ENCODE results near the gene IGSF9. TPM values are rescaled to one million over a fixed set of nuclear protein-coding genes. Genes with fewer than 3 reads are reported as not detected.

IGSF9 gene
- total RNA-seq, result under 0.01 TPM in 2 replicates

GRCh38 chr1:159945483-159946241 lies at the start of gene IGSF9:
IGSF9 (minus strand) TSS chr1:159945613; CDS start chr1:159943454, 2,159 bp downstream.
- H2AFZ ChIP-seq (ENCODE audit: low read length), result peak within 1 kb of the TSS; percentile 47
- H3K4me1 ChIP-seq (ENCODE audit: insufficient read depth, low read length), result peaks cover 6% of the 10 kb centered on the region
- H3K27me3 ChIP-seq (ENCODE audit: insufficient read depth, low read length), result peaks cover 21% of the 10 kb centered on the region
- no peaks in the 10 kb centered on the region for H3K79me2 ChIP-seq (ENCODE audit: insufficient read depth, low read length)
- peak; percentile 95 for DNase-seq (ENCODE audit: insufficient read length, low spot score, missing footprints)
- no peaks in the 10 kb centered on the region for H4K20me1 ChIP-seq (ENCODE audit: insufficient read depth, low read length)
- no peaks in the 10 kb centered on the region for H3K9me3 ChIP-seq (ENCODE audit: low read depth, low read length)
- no peak within 1 kb of the TSS for H3K27ac ChIP-seq (ENCODE audit: low read depth, low read length)
- peak; percentile 32 for TF ChIP-seq CTCF (IDR thresholded peaks at IDR 0.05; ENCODE audit: extremely low read depth, low read depth, low read length)
- H3K4me3 ChIP-seq (ENCODE audit: insufficient read depth, low read length), result peak within 1 kb of the TSS; percentile 67
- no peaks in the 10 kb centered on the region for H3K36me3 ChIP-seq (ENCODE audit: insufficient read depth, low read length)
- peak within 1 kb of the TSS; percentile 81 for H3K4me2 ChIP-seq (ENCODE audit: insufficient read depth, low read length)

GRCh38 chr1:159994896-159995295 lies 49.5 kb upstream of the IGSF9 start:
- Histone ChIP-seq H3K4me1 (ENCODE audit: insufficient read depth, low read length) (peaks cover 33% of the 10 kb centered on the region), H3K4me2 (ENCODE audit: insufficient read depth, low read length) (no peak overlapping the region)

GRCh38 chr1:159993911-159994310 lies 48.5 kb upstream of the IGSF9 start:
- no peak for TF ChIP-seq CTCF (IDR thresholded peaks at IDR 0.05; ENCODE audit: extremely low read depth, low read depth, low read length)

More at GRCh38 chr1:159994896-159995295, 49.5 kb upstream of the IGSF9 start:
- H3K36me3 ChIP-seq (ENCODE audit: insufficient read depth, low read length), result no peaks in the 10 kb centered on the region
- no peak overlapping the region for H3K4me3 ChIP-seq (ENCODE audit: insufficient read depth, low read length)
- no peak overlapping the region for H3K27ac ChIP-seq (ENCODE audit: low read depth, low read length)
- H3K9me3 ChIP-seq (ENCODE audit: low read depth, low read length), result no peaks in the 10 kb centered on the region
- TF ChIP-seq CTCF (IDR thresholded peaks at IDR 0.05; ENCODE audit: extremely low read depth, low read depth, low read length), result no peak
- H2AFZ ChIP-seq (ENCODE audit: low read length), result no peak overlapping the region
- no peak for DNase-seq (ENCODE audit: insufficient read length, low spot score, missing footprints)
- no peaks in the 10 kb centered on the region for H3K79me2 ChIP-seq (ENCODE audit: insufficient read depth, low read length)
- no peaks in the 10 kb centered on the region for H3K27me3 ChIP-seq (ENCODE audit: insufficient read depth, low read length)
- no peaks in the 10 kb centered on the region for H4K20me1 ChIP-seq (ENCODE audit: insufficient read depth, low read length)

GRCh38 chr1:159992161-159992560 lies 46.7 kb upstream of the IGSF9 start:
- Histone ChIP-seq H3K27ac (ENCODE audit: low read depth, low read length) (no peak overlapping the region), H3K4me2 (ENCODE audit: insufficient read depth, low read length) (no peak overlapping the region), H3K27me3 (ENCODE audit: insufficient read depth, low read length) (no peaks in the 10 kb centered on the region), H3K36me3 (ENCODE audit: insufficient read depth, low read length) (no peaks in the 10 kb centered on the region), H4K20me1 (ENCODE audit: insufficient read depth, low read length) (no peaks in the 10 kb centered on the region), H3K4me3 (ENCODE audit: insufficient read depth, low read length) (no peak overlapping the region), H3K9me3 (ENCODE audit: low read depth, low read length) (no peaks in the 10 kb centered on the region), H3K79me2 (ENCODE audit: insufficient read depth, low read length) (no peaks in the 10 kb centered on the region), H2AFZ (ENCODE audit: low read length) (no peak overlapping the region), H3K4me1 (ENCODE audit: insufficient read depth, low read length) (peaks cover 29% of the 10 kb centered on the region)
- no peak for TF ChIP-seq CTCF (IDR thresholded peaks at IDR 0.05; ENCODE audit: extremely low read depth, low read depth, low read length)
- no peak for DNase-seq (ENCODE audit: insufficient read length, low spot score, missing footprints)

More at GRCh38 chr1:159993911-159994310, 48.5 kb upstream of the IGSF9 start:
- Histone ChIP-seq H3K27ac (ENCODE audit: low read depth, low read length) (no peak overlapping the region), H3K27me3 (ENCODE audit: insufficient read depth, low read length) (no peaks in the 10 kb centered on the region), H3K79me2 (ENCODE audit: insufficient read depth, low read length) (no peaks in the 10 kb centered on the region), H3K4me3 (ENCODE audit: insufficient read depth, low read length) (no peak overlapping the region), H2AFZ (ENCODE audit: low read length) (no peak overlapping the region), H3K4me1 (ENCODE audit: insufficient read depth, low read length) (peaks cover 29% of the 10 kb centered on the region), H3K4me2 (ENCODE audit: insufficient read depth, low read length) (no peak overlapping the region), H3K9me3 (ENCODE audit: low read depth, low read length) (no peaks in the 10 kb centered on the region), H4K20me1 (ENCODE audit: insufficient read depth, low read length) (no peaks in the 10 kb centered on the region), H3K36me3 (ENCODE audit: insufficient read depth, low read length) (no peaks in the 10 kb centered on the region)
- DNase-seq (ENCODE audit: insufficient read length, low spot score, missing footprints), result no peak
